Thyroid gland (tissue), 4 donors: ENCODE data around the gene CRPPA.

Experiments
- POLR2A ChIP-seq, 2 donors: fragments of 450-650 bp; IDR thresholded peaks; one replicate each; pipeline ENCODE4 v1.6.1; 2017; ENCODE audit warnings: antibody characterized with exemption in 2 of 2, mild to moderate bottlenecking in 2 of 2, moderate library complexity in 1 of 2
- TF ChIP-seq, protein P1 (sequence below), 6 experiments: fragments of 200-600 bp in 3 of 6; fragments of 450-650 bp in 3 of 6; sonication (generic) in 3 of 6; IDR thresholded peaks; one replicate each; pipeline ENCODE4 v1.5.1; 2016 to 2019; ENCODE audit warnings: antibody characterized with exemption in 6 of 6, mild to moderate bottlenecking in 2 of 6, inconsistent platforms in 1 of 6, moderate library complexity in 1 of 6

DNA sequence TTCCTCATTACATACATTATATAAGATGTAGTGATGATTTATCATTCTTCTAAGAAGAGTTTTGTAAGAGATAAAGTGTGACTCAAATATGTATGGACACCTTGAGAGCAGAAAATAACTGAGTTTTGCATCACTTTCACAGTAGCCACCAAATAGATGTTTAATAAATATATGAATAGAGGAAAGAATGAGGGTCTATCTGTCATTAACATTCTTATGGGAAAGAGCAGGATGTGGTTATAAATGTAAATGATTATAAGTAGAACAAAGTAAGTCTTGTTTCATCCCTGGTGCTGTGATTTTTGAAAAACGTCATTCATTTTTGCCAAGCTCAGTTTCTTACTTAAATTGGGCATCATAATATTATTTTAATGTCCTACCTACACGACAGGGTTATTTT, 15.0 kb upstream of the CRPPA start:
- TF ChIP-seq, protein P1, sequence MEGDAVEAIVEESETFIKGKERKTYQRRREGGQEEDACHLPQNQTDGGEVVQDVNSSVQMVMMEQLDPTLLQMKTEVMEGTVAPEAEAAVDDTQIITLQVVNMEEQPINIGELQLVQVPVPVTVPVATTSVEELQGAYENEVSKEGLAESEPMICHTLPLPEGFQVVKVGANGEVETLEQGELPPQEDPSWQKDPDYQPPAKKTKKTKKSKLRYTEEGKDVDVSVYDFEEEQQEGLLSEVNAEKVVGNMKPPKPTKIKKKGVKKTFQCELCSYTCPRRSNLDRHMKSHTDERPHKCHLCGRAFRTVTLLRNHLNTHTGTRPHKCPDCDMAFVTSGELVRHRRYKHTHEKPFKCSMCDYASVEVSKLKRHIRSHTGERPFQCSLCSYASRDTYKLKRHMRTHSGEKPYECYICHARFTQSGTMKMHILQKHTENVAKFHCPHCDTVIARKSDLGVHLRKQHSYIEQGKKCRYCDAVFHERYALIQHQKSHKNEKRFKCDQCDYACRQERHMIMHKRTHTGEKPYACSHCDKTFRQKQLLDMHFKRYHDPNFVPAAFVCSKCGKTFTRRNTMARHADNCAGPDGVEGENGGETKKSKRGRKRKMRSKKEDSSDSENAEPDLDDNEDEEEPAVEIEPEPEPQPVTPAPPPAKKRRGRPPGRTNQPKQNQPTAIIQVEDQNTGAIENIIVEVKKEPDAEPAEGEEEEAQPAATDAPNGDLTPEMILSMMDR (IDR thresholded peaks at IDR 0.05): no peak
- TF ChIP-seq POLR2A (IDR thresholded peaks at IDR 0.05): no peak
